Endothelial cell of umbilical vein (primary cell): ENCODE data around the gene NPDC1. TPM values are rescaled to one million over a fixed set of nuclear protein-coding genes. Genes with fewer than 3 reads are reported as not detected.

Experiments
- BruUV-seq: library from RNA; stranded (reverse); fragments of 400-500 nt; replicated peaks from 2 replicates; lab custom pipeline; 2021; lab: Mats Ljungman, UMichigan
- CTCF ChIA-PET: fragments of 300-600, 350-600 bp; sonication (Branson Sonifier 250); formaldehyde crosslinking; loops from one replicate; lab custom pipeline; 2021; ENCODE audit warnings: antibody characterized with exemption, inconsistent platforms; lab: Charles Lee
- POLR2A ChIA-PET: fragments of 300-600, 350-600 bp; sonication (Branson Sonifier 250); formaldehyde crosslinking; loops from one replicate; lab custom pipeline; 2021; ENCODE audit warnings: antibody characterized with exemption, inconsistent platforms; lab: Charles Lee
- DNase-seq: peaks from one replicate; pipeline ENCODE4 v3.0.0-alpha.2; 2011; ENCODE audit warnings: low read depth, low spot score
- FAIRE-seq: peaks from 2 replicates; lab custom pipeline; 2011; peaks lifted over from hg19 to GRCh38; lab: Jason Lieb, UNC
- H2AFZ ChIP-seq: 2 replicates; pipeline ENCODE4 v1.6.0; 2012; ENCODE audit warnings: low read depth, low read length, control low read depth, inconsistent platforms
- H3K27ac ChIP-seq: 2 replicates; pipeline ENCODE4 v1.5.1; 2011; ENCODE audit warnings: low read depth, mild to moderate bottlenecking, control low read depth, low read length, moderate library complexity; ENCODE audit not compliant: insufficient read depth
- H3K27me3 ChIP-seq, 2 experiments: 2 replicates each; pipeline versions ENCODE4 v1.6.0 to v1.6.1; 2011; ENCODE audit warnings: low read length in 2 of 2, mixed read lengths in 1 of 2; ENCODE audit not compliant: control insufficient read depth in 2 of 2, insufficient read depth in 2 of 2
- H3K36me3 ChIP-seq, 2 experiments: 2 replicates in 1 of 2; 3 replicates in 1 of 2; pipeline ENCODE4 v1.5.1; 2011; ENCODE audit warnings: low read length in 2 of 2, mild to moderate bottlenecking in 1 of 2, moderate library complexity in 1 of 2; ENCODE audit not compliant: control insufficient read depth in 2 of 2, insufficient read depth in 2 of 2; ENCODE audit errors: extremely low read depth in 1 of 2
- H3K4me1 ChIP-seq: 3 replicates; pipeline ENCODE4 v1.5.1; 2011; ENCODE audit warnings: mild to moderate bottlenecking, low read length; ENCODE audit not compliant: control insufficient read depth, insufficient read depth; ENCODE audit errors: extremely low read depth
- H3K4me2 ChIP-seq: 2 replicates; pipeline ENCODE4 v1.6.1; 2011; ENCODE audit warnings: low read length, control low read depth, mixed read lengths; ENCODE audit not compliant: insufficient read depth
- H3K4me3 ChIP-seq, 3 experiments: fragments of 200-600 bp in 1 of 3; sonication (generic), shearing (Covaris generic) in 1 of 3; replicated peaks in 1 of 3; 2 replicates each; pipeline ENCODE4 v1.5.1; 2011 to 2016; ENCODE audit warnings: control low read depth in 3 of 3, low read length in 3 of 3, mild to moderate bottlenecking in 2 of 3, inconsistent platforms in 1 of 3, low read depth in 1 of 3, moderate library complexity in 1 of 3; ENCODE audit not compliant: insufficient read depth in 1 of 3
- H3K79me2 ChIP-seq: 2 replicates; pipeline ENCODE4 v1.6.0; 2012; ENCODE audit warnings: low read length, inconsistent platforms; ENCODE audit not compliant: control insufficient read depth, insufficient read depth
- H3K9ac ChIP-seq: replicated peaks from 2 replicates; pipeline ENCODE3; 2011; ENCODE audit warnings: low read length, control low read depth; ENCODE audit not compliant: insufficient read depth; ENCODE audit errors: extremely low read depth
- H3K9me1 ChIP-seq: replicated peaks from 3 replicates; pipeline ENCODE4 v1.6.0; 2011; ENCODE audit warnings: mild to moderate bottlenecking, low read length; ENCODE audit not compliant: control insufficient read depth, insufficient read depth; ENCODE audit errors: extremely low read depth
- H3K9me3 ChIP-seq: replicated peaks from 2 replicates; pipeline ENCODE4 v1.5.1; 2012; ENCODE audit warnings: low read length, inconsistent platforms; ENCODE audit not compliant: control insufficient read depth, insufficient read depth
- H4K20me1 ChIP-seq: replicated peaks from 2 replicates; pipeline ENCODE3; 2011; ENCODE audit warnings: mild to moderate bottlenecking, low read length; ENCODE audit not compliant: control insufficient read depth, insufficient read depth; ENCODE audit errors: extremely low read depth
- EZH2 ChIP-seq: IDR thresholded peaks from 2 replicates; pipeline ENCODE4 v1.6.1; 2012; ENCODE audit warnings: borderline replicate concordance, low read depth, mild to moderate bottlenecking, moderate library complexity, low read length, inconsistent platforms; ENCODE audit not compliant: severe bottlenecking
- FOS ChIP-seq: IDR thresholded peaks from 2 replicates; pipeline ENCODE4 v1.6.1; 2011; ENCODE audit warnings: mild to moderate bottlenecking, low read length, moderate library complexity, borderline replicate concordance; ENCODE audit not compliant: insufficient read depth
- GATA2 ChIP-seq: IDR thresholded peaks from 2 replicates; pipeline ENCODE4 v1.7.0; 2011; ENCODE audit warnings: low read depth, mild to moderate bottlenecking, moderate library complexity, mixed read lengths, low read length; ENCODE audit not compliant: insufficient read length, insufficient read depth
- JUN ChIP-seq: IDR thresholded peaks from 2 replicates; pipeline ENCODE4 v1.6.1; 2011; ENCODE audit warnings: borderline replicate concordance, low read depth; ENCODE audit not compliant: insufficient read length, insufficient read depth
- MYC ChIP-seq: IDR thresholded peaks from one replicate; pipeline ENCODE4 v1.6.1; 2011; ENCODE audit warnings: mild to moderate bottlenecking, low read depth, low read length
- POLR2A ChIP-seq: IDR thresholded peaks from 2 replicates; pipeline ENCODE4 v1.6.1; 2012; ENCODE audit warnings: low read depth, mild to moderate bottlenecking, control low read depth, low read length
- POLR2AphosphoS5 ChIP-seq: IDR thresholded peaks from 2 replicates; pipeline ENCODE4 v1.6.1; 2012; ENCODE audit warnings: low read depth, mild to moderate bottlenecking, control low read depth, low read length, moderate library complexity; ENCODE audit not compliant: insufficient read depth
- dilution Hi-C: fragments of 300-500 bp; cut with MboI; formaldehyde crosslinking; loops from one replicate; pipeline ENCODE4 v1.15.0; 2019; ENCODE audit warnings: low sequenced_read_pairs; ENCODE audit not compliant: extremely low pct_ligation_motif_present
- intact Hi-C: fragments of 100-400 bp; cut with micrococcal nuclease; formaldehyde crosslinking; loops from one replicate; pipeline ENCODE4 v1.10.0; 2022
- polyA plus RNA-seq, 4 experiments: library from polyadenylated mRNA; depleted of rRNA in 3 of 4; stranded (reverse) in 3 of 4; unstranded in 1 of 4; fragments of >200 nt; gene quantifications; 2 replicates each; pipeline versions ENCODE4 v1.2.1 to v1.2.3, GENCODE V29; 2011 to 2012; ENCODE audit warnings: missing spikeins in 1 of 4
- total RNA-seq: library from RNA; stranded (reverse); gene quantifications from 2 replicates; pipeline ENCODE4 v1.2.3, GENCODE V29; 2021
- TF ChIP-seq, protein P1 (sequence below): IDR thresholded peaks from 2 replicates; pipeline ENCODE4 v1.6.1; 2011; ENCODE audit not compliant: insufficient read depth, insufficient read length
- TF ChIP-seq, protein P2 (sequence below), 2 donors: IDR thresholded peaks; 1 replicate in 1 of 2; 2 replicates in 1 of 2; pipeline ENCODE4 v1.5.1; 2011; ENCODE audit warnings: low read length in 2 of 2, mild to moderate bottlenecking in 2 of 2, moderate library complexity in 2 of 2, control low read depth in 1 of 2, inconsistent platforms in 1 of 2, low read depth in 1 of 2; ENCODE audit not compliant: insufficient read depth in 1 of 2; ENCODE audit errors: extremely low read depth in 1 of 2

The NPDC1 gene
- total and polyA plus RNA-seq, 2 donors (not counting 3 experiments of a cell fraction or from before 2014, with no cell fraction given) = 115 to 181 TPM

DNA sequence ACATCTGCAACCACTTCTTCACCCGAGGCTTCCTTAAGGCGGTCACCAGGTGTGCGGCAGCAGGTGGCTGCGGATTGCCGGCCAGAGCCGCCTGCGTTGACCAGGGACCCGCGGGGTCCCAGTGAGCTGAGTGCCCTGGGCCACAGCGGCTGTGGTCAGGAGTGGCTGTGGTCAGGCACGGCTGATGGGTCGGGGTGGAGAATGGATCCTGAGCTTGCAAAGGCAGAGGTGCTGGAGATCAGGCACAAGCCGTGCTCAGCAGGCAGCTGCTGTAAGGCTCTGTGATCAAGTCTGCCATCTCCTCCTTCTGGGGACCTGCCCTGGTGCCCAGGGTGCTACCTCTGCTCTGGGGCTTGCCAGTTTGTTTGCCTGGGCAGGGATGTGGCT is 33.4 kb upstream of the NPDC1 start:
- H3K9ac ChIP-seq = no peak overlapping the region
- dilution Hi-C loops (no loop called here), intact Hi-C loops (no loop called here)
- no peak overlapping the region for H3K4me3 ChIP-seq
- H2AFZ ChIP-seq = no peak overlapping the region
- ChIA-PET CTCF (no interaction called here), POLR2A (no interaction called here)
- FAIRE-seq (no peak), DNase-seq (no peak)
- no peaks in the 10 kb centered on the region for H4K20me1 ChIP-seq
- H3K9me3 ChIP-seq = no peaks in the 10 kb centered on the region
- TF ChIP-seq GATA2 = no peak
- TF ChIP-seq POLR2A = no peak
- TF ChIP-seq MYC = no peak
- TF ChIP-seq POLR2AphosphoS5 = no peak
- TF ChIP-seq EZH2 = no peak
- TF ChIP-seq JUN = no peak
- TF ChIP-seq, protein P1, sequence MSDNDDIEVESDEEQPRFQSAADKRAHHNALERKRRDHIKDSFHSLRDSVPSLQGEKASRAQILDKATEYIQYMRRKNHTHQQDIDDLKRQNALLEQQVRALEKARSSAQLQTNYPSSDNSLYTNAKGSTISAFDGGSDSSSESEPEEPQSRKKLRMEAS = no peak
- TF ChIP-seq, protein P2, sequence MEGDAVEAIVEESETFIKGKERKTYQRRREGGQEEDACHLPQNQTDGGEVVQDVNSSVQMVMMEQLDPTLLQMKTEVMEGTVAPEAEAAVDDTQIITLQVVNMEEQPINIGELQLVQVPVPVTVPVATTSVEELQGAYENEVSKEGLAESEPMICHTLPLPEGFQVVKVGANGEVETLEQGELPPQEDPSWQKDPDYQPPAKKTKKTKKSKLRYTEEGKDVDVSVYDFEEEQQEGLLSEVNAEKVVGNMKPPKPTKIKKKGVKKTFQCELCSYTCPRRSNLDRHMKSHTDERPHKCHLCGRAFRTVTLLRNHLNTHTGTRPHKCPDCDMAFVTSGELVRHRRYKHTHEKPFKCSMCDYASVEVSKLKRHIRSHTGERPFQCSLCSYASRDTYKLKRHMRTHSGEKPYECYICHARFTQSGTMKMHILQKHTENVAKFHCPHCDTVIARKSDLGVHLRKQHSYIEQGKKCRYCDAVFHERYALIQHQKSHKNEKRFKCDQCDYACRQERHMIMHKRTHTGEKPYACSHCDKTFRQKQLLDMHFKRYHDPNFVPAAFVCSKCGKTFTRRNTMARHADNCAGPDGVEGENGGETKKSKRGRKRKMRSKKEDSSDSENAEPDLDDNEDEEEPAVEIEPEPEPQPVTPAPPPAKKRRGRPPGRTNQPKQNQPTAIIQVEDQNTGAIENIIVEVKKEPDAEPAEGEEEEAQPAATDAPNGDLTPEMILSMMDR (IDR thresholded peaks at IDR 0.05; ENCODE audit: extremely low read depth in 1 of 2, insufficient read depth in 1 of 2, low read depth in 1 of 2, low read length in 2 of 2) = no peak
- TF ChIP-seq FOS = no peak
- no peaks in the 10 kb centered on the region for H3K27me3 ChIP-seq
- no peaks in the 10 kb centered on the region for H3K9me1 ChIP-seq
- H3K4me1 ChIP-seq = peaks cover 16% of the 10 kb centered on the region
- peaks cover 6% of the 10 kb centered on the region for H3K79me2 ChIP-seq
- H3K4me2 ChIP-seq = no peak overlapping the region
- BruUV-seq = no TSS peak
- no peak overlapping the region for H3K27ac ChIP-seq
- peaks cover 0 to 32% of the 10 kb centered on the region in 2 experiments for H3K36me3 ChIP-seq
